HG03135 (cell line): ENCODE results near the gene DDR2.

ENCODE experiments used
- ATAC-seq: cut with Tn5 transposase; IDR thresholded peaks from one replicate; pipeline ENCODE4 v1.9.1; 2021; ENCODE audit warnings: mild to moderate bottlenecking, moderate library complexity; ENCODE audit not compliant: unreplicated experiment

Gene DDR2

DNA sequence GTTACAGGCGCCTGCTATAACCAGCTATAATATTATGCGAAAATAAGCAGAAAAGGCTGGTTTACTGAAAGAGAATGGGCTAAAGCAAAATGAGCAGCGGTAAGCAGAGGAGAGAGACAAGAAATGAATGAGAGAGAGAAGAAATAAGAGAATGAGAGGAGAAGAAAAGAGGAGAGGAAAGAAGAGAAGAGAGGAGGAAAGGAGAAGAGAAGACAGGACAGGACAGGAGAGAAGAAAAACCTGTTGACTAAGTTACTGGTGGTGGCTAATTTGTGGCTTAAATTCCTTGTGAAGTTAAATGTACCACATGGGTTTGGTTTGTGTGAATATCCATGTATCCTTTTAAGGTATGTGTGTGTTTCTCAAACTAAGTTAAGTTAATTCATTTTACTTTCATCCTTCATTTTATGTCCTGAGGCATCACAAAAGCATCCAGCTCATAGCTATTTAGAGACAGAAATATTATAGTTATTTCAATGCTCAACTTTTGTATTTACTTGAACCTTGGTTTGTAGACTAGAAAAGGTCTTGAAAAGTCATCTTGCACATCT lies 3.1 kb upstream of the DDR2 start:
- no peak for ATAC-seq

DNA sequence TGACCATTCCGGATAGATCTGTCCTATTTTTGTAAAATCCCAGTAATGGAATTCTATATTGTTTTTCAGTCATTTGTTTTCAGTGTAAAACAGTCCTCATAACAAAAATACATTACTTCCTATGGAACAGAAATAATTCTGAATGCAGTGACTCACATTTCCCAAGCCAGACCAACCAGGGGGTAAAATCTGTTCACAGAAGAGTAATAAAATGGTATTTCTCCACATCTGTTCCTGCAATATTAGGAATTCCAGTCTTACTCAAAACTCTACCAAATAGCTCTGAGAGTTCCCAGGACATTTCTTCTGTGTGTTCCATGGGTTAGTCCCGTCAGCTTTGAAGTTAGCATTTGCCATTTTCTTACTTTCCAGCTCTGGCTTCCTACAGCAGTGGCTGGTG lies 2.6 kb upstream of the DDR2 start:
- ATAC-seq: no peak

DNA sequence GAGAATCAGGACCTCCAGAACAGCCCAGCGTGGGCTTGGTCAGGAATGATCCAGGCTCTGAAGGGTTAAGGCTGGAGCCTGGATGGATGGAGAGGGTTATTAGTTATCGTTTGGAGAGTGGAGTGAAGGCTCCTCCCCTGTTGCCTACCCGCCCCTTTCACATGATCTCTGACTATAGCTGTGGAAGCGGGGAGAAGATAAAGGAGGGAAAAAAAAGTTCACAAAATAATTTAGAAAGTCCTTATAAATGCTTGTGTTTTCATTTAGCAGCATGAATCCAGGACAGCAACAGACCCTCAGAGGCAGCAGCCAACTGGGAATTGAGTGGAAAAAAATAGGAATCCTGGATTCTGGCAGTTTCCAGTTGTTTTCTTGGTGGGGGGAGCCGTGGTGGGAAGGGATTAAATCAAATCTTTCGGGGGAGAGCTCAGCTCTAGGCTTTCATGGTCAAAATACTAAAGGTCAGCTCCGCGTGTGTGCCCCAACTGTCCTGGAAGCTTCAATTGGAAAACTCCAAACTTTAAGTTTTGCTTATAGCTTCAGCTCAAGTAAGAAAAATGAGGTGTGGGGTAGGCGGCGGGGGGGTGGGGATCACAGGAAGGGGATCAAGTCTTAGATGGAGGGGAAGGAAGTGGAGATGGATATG lies 595 bp upstream of the DDR2 start:
- no peak for ATAC-seq

DNA sequence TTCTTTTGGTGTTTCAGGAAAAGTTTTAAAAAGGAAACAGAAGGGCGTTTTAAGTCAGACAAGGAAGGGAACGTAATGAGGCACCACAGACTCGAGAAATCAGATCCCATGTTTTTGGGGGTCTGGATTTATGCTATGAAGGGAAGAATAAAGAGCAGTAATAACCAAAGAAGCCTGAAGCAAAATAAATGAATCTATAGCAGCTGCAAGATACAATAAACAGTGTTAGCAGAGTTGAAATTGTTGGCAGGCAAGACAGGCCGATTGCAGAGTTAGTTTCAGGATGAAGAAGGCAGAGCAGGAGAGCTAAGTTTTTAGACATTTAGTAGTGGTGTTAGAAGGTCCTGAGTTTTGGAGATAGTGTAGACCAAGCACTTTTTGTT lies 425 bp downstream of the DDR2 start:
- no peak for ATAC-seq

DNA sequence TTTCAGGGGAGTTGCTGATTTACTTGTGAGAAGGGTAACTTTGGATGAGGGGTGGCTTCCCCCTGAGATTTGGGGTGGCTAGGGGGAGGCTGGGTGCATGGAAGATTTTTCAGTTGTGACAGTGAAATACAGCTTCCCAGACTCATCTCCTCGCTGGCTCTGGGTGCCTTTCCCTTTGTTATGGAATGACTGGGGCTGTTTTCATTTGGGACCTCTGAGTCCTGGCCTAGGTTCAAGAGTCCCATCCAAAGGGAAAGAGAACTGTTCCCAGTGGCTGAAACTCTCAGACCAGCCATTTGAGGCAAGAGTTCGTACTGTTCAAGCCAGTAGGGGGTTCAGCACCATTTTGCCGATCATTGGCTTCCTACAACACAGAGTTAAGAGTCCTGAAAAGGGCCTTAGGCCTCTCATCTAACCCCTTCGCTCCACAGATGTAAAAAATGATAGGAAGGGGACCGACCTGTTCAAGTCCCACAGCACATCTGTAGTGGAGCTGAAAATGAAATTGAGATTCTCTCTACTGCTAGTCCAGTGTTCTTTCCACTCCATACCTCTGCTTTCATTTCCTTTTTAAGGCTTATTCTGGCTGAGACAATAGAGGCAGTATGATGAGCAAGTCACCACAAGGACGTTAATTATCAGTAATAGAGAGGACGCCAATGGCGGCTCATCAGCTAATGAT lies 958 bp downstream of the DDR2 start:
- ATAC-seq: no peak

DNA sequence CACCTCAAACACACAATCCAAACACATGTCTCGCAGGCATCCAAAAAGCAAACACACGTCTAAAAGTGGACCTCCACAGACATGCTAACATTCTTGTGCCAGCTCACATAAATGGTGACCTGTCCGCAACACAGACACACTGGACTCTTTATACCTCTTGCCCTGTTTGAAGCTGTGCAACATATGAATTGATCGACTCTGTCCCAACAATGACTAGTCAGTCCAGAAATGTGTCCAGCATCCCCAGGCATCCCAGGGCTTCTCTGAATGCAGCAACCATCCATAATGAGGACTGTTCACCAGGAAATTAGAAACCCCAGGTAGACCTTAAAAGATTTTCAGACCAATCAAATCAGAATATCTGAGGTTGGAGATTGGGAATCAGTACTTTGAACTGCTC lies 3.2 kb downstream of the DDR2 start:
- no peak for ATAC-seq

DNA sequence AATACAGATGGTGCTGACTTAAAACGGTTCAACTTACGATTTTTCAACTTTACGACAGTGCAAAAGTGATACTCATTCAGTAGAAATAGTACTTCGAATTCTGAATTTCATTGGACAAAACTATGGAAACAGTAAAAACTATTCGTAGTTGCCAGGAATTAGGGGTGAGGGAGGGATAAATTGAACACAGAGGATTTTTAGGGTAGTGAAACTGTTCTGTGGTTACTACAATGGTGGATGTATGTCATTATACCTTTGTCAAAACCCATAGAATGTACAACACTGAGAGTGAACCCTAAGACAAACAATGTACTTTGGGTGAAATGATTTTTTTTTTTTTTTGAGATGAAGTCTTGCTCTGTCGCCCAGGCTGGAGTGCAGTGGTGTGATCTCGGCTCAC lies 7.5 kb downstream of the DDR2 start:
- ATAC-seq: no peak

DNA sequence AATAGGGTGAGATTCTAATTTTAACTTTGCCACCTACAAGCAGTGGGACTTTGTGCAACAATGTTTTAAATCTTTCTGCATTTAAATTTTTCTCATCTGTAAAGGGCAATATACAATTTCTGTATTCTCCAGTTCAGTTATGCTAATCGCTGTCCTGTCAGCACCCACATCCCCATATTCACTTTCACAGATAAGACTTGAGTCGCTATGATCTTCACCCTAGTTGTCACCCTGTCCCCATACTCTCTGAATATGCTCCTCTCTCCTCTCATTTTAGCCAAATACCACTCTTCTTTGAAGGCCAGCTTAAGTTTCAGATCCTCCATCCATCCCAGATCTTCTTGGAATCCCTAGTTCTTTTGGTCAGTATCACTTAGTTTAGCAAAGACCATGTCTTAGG lies 8.8 kb downstream of the DDR2 start:
- ATAC-seq: no peak

DNA sequence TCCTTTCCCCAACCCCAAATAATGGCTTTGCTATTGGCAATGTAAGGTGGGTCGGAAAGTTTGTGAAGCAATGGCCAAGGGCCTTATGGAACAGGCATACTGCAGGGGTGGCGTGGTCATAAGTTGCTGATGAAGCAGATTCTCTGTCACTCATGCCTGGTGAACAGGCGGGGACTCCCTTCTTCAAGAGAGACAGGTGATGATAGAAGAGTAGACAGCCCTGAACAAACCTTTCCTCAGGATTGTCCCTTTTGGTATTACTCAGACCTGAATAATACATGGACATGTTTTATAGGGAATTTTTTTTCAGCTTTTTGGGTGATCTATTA lies 12.7 kb downstream of the DDR2 start:
- no peak for ATAC-seq

DNA sequence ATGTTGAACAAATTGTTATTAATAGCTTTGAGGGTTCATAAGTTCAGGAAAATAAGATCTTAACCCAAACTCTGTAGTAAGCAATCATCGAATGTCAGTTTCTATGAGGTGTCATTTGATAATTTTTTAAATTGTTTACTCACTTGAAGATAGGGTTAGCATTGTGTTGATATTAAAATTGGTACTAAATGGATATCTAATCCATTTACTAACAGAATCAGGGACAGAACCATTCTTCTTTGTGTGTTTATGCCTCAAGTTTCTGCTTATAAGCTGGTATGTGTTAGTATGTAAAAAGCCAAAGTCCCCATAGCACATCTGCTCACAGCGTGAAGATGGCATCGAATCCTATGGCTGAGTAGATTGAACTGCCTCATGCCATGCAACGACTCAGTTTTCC lies 13.4 kb downstream of the DDR2 start:
- no peak for ATAC-seq

DNA sequence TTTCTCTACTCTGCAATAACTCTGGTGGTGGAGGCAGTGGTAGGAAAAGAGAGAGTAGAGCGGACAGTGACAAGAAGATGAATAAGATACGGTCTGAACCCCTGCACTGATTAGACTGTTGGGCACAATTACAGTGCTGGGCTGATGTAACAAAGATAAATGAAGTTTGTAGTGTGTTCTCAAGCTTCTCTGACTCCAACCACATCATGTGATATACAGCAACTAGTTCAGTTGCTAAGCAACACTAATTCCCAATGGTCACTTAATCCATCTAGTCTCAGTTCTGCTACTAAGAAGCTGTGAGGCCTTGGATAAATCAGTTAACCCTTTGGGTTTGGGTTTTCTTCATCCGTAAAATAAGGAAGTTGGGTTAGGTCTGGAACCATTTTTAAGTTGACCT lies 17.3 kb downstream of the DDR2 start:
- no peak for ATAC-seq

DNA sequence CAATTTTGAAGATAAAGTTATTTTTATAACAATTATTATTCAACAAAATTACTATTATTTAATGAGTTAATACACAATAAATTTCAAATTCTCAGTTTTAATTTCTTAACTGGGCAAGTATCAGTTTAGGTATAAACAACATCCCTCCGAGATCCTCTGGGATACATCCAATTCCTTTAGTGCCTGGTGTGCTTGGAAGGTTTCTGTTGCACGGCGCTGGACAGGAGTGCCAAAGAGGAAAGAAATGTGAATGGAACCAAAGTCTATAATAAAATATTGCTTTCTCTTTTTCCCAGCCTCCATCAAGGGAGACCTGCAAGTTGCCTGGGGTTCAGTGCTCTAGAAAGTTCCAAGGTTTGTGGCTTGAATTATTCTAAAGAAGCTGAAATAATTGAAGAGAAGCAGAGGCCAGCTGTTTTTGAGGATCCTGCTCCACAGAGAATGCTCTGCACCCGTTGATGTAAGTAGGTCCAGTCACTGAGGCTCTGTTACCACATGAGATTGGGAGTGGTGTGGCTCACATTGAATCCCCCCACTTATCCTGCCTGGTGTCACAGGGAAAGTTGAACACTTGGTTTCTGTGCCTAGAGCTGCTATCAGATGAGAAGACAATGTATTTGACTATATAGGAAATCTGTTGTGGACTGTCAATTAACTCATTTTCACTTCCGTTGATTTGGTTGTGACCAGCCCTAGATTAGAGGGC lies 22.8 kb downstream of the DDR2 start:
- no peak for ATAC-seq

DNA sequence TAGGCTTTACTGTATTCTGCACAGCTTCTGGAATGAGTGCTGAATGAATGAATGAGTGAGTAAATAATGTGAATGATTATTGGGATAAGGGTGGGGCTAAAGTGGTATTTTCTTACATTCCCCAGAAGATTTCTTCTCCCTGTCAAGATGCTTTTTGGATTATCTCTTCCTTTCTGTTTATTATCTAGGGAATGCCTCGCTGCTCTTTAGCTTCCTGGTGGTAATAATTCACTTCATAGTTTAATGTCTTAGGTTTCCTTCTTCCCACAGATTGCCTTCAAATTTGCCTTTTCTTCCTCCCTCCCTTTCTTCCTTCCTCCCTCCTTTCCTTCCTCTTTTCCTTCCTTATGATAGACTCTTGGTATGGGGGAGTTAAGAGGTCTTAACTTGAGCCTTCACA lies 24.0 kb downstream of the DDR2 start:
- ATAC-seq: no peak

DNA sequence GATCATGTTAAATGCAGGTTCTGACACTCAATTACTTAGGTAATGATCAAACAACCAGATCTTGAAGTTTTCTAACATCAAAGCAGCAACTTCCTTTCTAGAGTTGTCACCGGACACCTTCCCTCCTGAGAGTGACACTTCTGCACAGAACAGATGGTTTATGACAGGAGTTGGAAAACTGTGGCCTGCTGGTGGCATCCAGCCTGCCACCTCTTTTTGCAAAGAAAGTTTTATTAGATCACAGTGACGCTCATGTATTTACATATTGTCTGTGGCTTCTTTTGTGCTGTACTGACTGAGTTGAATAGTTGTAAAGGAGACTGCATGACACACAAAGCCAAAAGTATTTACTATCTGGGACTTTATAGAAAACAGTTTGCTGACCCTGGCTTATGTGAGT lies 28.3 kb downstream of the DDR2 start:
- ATAC-seq: no peak

DNA sequence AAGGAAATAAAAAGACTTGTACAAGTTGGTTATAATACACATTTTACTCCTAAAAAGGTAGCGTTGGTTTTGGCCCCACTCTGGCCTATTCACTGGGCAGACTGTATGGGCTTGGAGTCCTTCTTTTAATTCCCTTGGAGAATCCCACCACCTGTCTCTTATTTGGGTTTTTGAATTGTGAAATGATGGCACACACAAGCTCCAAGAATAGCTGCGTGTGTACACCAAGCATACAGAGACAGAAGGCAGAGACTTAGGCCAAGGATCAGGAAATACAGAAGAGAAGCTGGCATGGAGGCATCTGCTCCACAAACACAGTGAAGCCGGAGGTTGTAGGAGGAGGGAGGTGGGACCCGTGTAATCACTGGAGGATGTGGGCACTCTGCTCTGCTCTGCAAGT lies 29.1 kb downstream of the DDR2 start:
- ATAC-seq: no peak

DNA sequence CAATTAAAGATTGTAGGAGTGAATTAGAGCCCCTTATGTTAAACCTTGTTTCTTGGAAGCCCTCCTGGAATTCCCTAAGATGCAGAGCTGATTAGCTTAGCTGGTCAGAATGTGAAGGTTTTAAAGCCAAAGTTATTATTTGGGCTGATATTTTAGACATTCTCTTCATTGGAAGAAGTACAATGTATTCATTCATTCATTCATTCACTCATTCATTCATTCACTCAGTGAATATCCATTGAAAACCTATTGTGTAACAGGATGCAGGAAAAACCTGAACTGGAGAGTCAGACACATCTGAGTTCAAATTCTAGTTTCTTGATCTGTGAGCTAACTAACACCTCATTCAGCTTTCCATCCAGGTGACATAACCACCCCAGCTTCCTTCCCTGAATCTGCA lies 29.7 kb downstream of the DDR2 start:
- no peak for ATAC-seq

DNA sequence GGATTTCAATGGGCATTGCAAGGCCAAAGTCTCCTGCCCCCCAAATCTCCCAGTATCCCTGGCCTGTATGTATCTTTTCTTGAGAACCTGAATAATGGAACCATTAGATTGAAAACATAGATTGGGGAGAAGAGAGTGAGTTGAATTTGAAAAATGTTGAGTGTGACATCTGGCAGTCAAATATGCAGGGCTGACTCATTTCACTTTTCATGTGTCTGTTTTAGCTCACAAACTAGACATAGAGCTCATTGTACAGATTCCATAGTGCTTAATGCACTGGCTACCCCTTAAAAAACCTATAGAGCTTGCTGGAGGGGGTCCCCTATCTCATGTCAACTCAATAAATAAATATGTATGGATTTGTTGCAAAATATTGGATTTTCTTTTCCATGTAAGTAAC lies 30.8 kb downstream of the DDR2 start:
- ATAC-seq: no peak

DNA sequence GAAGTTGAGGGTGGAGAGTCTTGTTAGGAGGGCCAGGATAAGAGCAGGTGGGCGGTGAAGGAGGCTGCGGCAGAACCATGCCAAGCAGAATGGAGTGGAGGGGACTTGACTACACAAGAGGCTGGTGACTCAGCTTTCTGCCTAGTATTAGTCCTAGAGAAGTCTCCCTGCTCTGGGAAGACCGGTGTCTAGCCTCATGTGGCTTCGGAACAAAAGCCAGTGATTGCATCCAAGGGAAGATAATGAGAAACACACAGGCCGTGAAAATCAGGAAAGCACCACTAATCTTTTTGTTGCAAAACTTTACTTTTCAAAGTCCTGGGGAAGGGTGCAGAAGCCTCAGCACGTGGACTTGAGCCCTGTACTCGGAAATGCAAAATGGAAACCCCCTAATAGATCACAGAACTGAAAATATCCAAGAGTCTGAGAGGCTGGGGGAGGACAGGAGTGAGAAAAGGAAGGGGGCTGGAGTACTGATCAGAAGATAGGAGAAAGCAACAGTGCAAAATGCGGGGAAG lies 31.4 kb downstream of the DDR2 start:
- ATAC-seq: no peak

DNA sequence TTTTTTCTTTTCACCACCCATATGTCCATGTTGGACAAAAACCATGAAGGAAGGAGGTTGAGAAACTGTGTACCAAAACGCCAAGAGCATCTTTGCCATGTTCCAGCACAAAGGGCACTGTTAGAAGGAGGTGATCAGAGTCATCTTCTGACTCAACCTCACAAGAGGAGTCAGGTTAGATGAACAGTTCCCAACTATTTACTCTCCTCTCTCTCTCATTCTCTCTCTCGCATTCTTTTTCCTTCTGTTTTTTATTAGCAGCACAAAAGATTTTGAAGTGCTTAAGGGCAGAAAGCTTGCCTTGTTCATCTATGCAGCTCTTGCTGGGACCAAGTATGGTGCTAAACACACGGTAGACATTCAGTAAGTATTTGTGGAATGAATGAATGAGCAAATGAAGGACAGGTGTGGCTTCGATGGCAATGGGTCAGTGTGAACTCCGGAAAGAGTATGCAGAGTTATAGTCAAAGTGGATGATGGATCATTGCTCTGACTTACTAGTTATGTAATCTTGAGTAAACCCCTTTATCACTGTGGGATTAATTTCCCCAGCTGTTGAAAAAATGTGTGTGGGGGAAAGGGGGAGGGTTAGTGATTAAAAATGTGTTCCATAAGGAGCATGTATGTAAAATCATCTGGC lies 33.9 kb downstream of the DDR2 start:
- ATAC-seq: no peak

DNA sequence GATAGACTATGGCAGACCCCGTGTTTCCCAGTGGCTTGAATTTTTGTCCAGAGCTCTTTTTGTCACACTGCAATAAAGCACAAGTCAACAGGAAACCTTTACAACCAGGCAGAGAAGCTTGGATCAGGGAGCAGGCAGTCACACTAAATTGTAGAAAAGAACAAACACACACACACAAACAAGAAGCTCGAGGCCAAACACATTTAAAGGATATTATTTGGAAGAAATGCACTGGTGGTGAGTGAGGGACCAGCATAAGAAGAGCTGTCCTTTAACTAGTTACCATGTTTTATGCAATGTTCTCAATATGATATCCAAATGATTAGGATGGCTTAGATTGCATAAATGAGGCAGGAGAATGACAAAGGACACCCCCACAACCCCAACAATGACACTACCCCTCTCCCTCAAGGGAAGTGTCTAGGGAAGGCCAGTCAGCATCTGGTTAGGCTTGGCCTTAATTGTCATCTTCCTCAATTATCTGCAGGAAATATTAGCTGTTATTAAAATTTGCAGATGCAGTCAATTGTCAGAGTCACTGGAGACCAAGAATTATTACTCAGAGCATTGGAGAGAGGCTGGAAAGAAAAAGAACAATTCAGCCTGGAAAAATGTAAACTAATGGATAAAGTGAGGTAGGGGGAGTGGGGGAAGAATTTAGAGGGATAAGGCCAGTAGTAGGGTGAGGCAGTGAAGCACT lies 35.3 kb downstream of the DDR2 start:
- no peak for ATAC-seq
